Measurements from ENCODE around the gene TACC2.

The TACC2 gene

DNA sequence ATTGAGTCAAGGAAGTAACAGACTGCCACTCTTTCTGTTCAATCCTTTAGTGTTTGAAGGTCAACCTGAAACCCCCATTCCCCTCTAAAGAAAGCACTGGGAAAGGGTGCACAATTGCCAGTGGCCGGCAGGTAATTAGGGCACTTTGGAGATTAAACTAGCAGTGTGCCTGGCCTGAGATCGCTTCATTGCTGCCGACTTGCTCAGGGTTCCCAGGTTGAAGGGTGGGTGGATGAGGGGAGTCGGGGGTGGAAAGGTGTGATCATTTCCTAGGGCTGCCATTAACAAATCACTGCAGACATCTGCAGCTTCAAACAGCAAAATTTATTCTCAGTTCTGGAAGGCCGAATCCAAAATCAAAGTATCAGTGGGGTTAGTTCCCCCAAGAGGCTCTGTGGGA, 265.9 kb downstream of the TACC2 start:
- DNase-seq, result no peak

DNA sequence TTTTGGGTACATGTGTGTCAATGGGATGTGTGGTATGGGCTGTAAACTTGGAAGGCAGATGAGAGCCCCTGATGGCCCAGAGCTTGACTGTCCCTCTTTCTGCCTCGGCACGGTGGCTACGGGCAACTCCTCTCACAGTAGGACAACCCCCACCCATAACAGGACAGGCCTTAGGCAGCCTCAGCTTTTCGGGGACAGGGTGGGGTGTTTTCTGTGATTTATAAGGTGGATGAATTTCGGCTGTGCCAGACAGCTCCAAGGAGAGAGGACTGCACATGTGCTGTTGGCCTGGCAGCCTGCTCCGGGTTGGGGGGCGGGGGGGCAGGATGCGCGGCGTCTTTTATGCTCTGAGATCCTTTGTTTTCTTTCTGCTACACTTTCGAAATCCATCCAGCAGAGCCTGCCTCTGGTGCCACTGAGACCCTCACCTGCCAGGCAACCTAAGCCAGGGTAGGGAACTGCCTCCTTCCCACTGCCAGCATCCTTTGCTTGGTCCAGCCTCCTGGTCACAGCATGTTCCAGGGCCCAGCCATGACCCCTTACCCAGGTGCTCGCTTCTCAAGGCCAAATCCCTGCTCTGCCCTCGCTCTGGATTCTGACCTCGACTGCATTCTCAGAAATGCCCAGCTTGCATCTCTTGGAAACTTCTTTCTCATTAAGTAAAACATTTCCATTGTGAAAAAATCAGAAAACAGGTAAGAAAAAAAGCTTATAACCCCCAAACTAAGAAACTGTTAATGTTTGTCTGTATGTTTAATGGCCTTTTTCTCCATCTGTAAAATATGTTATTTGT, 266.7 kb downstream of the TACC2 start:
- DNase-seq, result no peak

DNA sequence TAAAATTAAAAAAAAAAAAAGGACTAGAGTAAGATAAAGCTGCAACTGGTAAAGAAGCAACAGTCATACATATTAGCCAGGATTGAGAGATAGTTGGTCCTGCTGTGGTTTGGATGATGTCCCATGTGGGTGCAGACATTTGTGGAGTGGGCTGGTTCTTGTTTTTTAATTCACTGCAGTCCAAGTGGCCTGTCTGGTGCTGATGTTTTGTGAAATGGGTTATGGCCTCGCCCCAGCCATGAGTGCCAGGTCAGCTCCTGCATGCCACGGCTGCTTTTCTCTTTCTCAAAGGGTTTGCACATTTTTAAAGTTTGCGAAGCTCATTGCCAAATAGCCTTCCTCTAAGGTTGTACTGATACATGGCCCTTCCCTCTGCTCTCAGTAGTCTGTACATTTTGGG, 268.1 kb downstream of the TACC2 start:
- no peak for DNase-seq

DNA sequence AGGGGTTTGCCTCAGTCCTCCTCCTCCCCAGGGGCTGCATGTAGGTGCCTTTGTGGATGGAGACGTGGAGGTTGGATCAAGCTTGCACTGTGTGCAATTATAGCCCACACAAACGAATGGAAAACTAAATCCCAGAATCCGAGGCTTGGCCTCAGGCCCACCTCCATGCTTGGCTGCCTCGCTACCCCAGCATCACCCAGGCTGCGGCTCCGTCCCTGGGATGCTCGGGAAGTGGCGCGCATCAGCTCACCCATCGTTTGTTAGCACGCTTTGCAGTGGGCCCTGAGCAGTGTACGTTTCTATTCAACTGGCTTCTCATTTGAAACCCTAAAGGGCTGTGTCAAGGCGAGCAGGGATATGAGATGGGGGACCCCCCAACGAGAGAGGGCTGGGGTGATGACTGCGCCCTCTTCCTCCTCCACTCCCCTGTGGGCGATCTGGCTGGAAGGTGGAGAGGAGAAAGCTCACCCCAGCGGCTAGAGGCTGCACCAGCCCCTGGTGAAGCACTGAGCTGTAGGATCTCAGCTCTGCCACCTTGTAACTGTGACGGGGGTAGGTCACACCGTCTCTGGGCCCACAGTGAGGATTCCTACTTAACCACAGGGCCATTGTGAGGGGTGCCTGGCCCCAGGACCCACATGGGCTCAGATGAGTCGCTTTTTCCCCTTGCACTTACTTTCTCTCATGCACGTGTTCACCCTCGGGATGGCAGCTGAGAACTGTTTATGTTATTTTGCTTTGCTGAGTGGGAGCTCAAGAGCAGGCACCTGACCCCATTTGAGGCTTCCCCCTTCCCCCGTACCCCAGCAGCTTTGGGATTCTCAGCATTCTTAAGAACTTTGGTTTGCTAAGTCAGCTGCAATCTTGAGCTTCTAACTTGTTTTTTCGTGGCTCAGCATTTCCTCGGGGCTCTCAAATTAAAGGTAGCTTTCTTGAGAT, 269.4 kb downstream of the TACC2 start:
- peak; percentile 32 for DNase-seq

DNA sequence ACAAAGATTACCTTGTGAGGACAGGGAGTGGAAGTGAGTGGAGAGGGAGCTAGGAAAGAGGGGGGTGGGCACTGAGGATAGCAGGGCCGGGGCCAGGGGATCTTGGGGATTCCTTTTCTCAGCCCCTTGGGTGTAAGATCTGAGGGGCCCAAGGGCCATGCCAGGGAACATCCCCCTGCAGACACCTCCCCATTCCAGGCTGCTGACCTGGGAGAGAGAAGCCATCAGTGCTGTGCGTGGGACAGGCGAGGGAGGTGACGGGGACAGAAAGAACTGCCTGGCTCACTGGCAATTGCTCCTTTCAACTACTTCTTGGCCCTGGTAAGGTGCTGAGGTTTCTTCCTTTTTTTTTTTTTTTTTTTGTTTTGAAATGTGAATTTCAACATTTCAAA, 270.1 kb downstream of the TACC2 start:
- DNase-seq, result no peak

DNA sequence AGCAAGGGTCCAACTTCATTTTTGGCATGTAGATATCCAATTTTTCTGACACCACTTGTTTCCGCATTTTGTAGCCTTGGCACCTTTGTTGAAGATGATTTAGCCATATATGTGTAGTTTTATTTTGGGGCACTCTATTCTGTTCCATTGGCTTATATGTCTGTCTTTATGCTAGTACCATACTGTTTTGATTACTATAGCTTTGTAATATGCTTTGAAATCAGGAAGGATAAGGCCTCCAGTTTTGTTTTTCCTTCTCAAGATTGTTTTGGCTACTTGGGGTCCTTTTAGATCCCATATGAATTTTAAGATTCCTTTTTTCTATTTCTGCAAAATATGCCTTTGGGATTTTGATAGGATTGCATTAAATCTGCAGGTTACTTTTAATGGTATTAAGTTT, 272.6 kb downstream of the TACC2 start:
- no peak for DNase-seq

GRCh38 chr10:122263971-122264370, 275.0 kb downstream of the TACC2 start:
- peak; percentile 97 for DNase-seq

DNA sequence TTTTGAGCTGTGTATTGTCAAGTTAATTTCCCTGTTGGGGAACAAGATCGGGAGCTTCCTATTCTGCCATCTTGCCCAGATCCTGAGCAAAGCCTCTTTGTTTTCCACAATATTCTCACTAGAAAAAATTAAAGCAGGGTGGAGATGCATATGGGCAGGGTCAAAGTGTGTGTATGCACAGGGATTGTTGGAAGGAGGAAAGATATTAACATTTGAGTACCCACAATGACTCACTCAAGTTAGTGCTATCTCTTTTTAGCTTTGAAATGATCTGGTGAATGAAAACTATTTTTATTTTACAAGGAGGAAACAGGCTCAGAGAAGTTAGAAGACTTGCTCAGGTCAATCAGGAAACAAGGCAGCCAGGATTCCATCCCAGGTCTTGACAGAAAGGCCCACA, 275.5 kb downstream of the TACC2 start:
- peak; percentile 40 for DNase-seq

- DNase-seq, result no peak
Observed at GRCh38 chr10:122264931-122265330, 276.0 kb downstream of the TACC2 start.

- DNase-seq, result no peak
Observed at GRCh38 chr10:122265896-122266295, 276.9 kb downstream of the TACC2 start.

DNA sequence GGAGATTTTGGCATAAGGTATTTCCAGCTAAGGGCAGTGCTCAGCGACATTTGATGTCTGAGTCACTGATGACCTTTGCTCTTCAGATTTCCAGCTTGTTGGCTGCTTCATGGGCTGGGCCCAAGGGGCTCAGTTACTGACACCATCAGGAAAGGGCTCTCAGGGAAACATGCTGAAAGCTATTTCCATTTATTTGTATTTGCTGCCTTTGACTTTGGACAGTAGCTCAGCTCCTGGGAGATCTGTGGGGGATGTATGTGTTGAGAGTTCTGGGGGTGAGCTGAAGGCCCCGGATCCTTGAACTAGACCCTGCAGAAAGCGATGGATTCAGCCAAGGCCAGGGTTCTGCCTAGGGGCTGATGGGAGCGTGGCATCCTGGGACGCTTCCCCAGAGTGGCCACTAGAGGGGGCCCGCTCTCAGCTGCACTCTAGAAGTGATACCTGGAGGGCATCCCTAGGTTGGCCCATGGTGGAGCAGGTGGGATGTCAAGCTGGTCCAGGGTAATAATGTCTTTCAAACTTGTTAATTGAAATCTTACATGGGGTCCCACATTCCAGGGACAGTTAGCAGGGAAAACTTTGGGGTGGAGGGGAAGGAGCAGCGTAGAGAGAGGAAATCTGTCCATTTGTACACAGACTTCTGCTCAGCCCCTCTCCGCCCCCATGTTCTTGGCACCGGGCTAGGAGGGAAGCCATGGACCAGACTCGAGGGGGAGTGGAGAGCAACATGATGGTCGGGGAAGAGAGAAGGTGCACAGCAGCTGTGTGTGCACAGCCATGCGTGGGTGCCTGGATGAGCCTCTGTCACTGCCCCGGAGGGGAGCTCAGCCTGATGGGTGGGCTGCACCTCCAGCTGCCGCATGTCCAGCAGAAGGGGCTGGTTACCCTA, 279.1 kb downstream of the TACC2 start:
- DNase-seq, result peak; percentile 36

GRCh38 chr10:122269059-122269687, 280.2 kb downstream of the TACC2 start:
- no peak for DNase-seq

DNA sequence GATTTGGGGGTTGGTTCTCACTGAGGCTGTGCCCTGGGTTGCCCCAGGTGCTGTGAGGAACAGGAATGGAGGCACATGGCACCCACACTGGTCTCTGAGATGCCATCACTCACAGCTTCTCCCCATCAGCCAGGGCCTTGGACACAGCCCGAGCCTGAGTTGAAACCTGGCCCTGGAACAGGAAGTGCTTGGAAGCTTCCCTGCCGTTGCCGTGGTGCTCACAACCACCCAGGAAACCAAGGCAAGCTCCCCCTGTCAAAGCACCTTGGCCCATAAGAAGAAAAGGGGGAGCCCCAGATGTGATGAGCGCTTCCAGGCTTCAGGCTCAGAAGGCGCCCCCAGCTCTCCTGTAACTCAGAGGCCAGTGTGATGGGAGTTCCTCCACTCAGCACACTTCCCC, 282.1 kb downstream of the TACC2 start, which contains the start of gene BTBD16:
Gene BTBD16 (plus strand): TSS at position 221 of the 400 bp plus-strand sequence. CDS start 3,786 bp downstream, outside the sequence.
- no peak for DNase-seq

- no peak for DNase-seq
Observed at GRCh38 chr10:122273966-122274545, 285.1 kb downstream of the TACC2 start.

GRCh38 chr10:122276611-122277208, 287.7 kb downstream of the TACC2 start:
- DNase-seq, result peak; percentile 68

- no peak for DNase-seq
Observed at GRCh38 chr10:122277526-122278136, 288.7 kb downstream of the TACC2 start.

- DNase-seq, result peak; percentile 54
Observed at GRCh38 chr10:122279725-122280141, 290.8 kb downstream of the TACC2 start.

- no peak for DNase-seq
Observed at GRCh38 chr10:122280156-122280555, 291.2 kb downstream of the TACC2 start.

DNA sequence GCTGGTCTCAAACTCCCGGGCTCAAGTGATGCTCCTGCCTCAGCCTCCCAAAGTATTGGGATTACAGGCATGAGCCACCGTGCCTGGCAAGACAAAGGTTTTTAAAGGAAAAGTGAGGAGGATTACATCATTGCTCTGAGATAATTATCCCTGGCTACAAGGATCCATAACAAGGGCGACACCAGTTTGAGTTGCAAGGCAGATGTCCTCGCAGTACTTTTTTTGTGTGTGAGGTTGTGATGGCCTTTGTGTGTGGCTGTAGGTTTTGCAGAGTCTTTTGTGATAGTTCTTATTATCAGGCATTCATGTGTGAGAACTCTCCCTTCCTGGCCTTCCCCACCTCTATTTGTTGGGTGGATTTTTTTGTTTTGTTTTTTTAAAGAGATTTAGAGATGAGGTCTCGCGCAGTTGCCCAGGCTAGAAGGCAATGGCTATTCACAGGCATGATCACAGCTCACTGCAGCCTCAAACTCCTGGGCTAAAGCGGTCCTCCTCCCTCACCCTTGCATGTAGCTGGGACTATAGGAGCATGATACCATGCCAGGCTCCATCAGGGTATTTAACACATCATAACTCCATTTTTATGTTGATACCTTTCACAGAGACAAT, 292.2 kb downstream of the TACC2 start:
- DNase-seq, result no peak

GRCh38 chr10:122281751-122282150, 292.8 kb downstream of the TACC2 start:
- DNase-seq, result no peak
